ENCODE data around the gene SLC27A2. TPM values are rescaled to one million over a fixed set of nuclear protein-coding genes. Genes with fewer than 3 reads are reported as not detected.

SLC27A2 gene
- total RNA-seq, 4 donors from 2014 or later = 0.72 to 10.2 (median 5.9) TPM

- WGBS = 73% methylated on average over 4 of the region's 4 CpGs
- Histone ChIP-seq H3K4me1 (peaks cover 2% of the 10 kb centered on the region), H3K9me3 (no peaks in the 10 kb centered on the region), H3K36me3 (no peaks in the 10 kb centered on the region), H3K4me3 (no peak overlapping the region), H3K27ac (no peak overlapping the region), H3K27me3 (no peaks in the 10 kb centered on the region)
- no peak for DNase-seq (ENCODE audit: low spot score in 2 of 2)
- no peak for TF ChIP-seq CTCF (IDR thresholded peaks at IDR 0.05)
Measured at GRCh38 chr15:50262533-50262932, 80.5 kb downstream of the SLC27A2 start.

GRCh38 chr15:50265620-50266019, 83.6 kb downstream of the SLC27A2 start, which contains the start of gene HDC:
Gene HDC, minus strand, starts transcription at chr15:50265726. Its CDS starts 103 bp downstream, at chr15:50265623.
- H3K36me3 ChIP-seq = no peaks in the 10 kb centered on the region
- no peak within 1 kb of the TSS for H3K27ac ChIP-seq
- 76% methylated on average over 9 of the region's 9 CpGs for WGBS
- H3K4me1 ChIP-seq = no peaks in the 10 kb centered on the region
- H3K27me3 ChIP-seq = no peaks in the 10 kb centered on the region
- TF ChIP-seq POLR2A (IDR thresholded peaks at IDR 0.05) = no peak
- no peak for TF ChIP-seq POLR2AphosphoS5 (IDR thresholded peaks at IDR 0.05)
- no peak for TF ChIP-seq CTCF (IDR thresholded peaks at IDR 0.05)
- TF ChIP-seq EP300 (IDR thresholded peaks at IDR 0.05) = no peak
- H3K9me3 ChIP-seq = no peaks in the 10 kb centered on the region
- DNase-seq (ENCODE audit: low spot score in 2 of 2) = no peak
- H3K4me3 ChIP-seq = no peak within 1 kb of the TSS

GRCh38 chr15:50267577-50267976, 85.6 kb downstream of the SLC27A2 start:
- WGBS = 83% methylated on average over 2 of the region's 2 CpGs
- H3K27me3 ChIP-seq = no peaks in the 10 kb centered on the region

GRCh38 chr15:50275091-50275490, 93.1 kb downstream of the SLC27A2 start:
- H3K27me3 ChIP-seq = no peaks in the 10 kb centered on the region
- no peak overlapping the region for H3K27ac ChIP-seq
- no peak overlapping the region for H3K4me3 ChIP-seq
- WGBS = 56% methylated on average over 2 of the region's 2 CpGs
- no peak for DNase-seq (ENCODE audit: low spot score in 2 of 2)
- no peaks in the 10 kb centered on the region for H3K36me3 ChIP-seq
- H3K4me1 ChIP-seq = no peaks in the 10 kb centered on the region
- TF ChIP-seq POLR2A (IDR thresholded peaks at IDR 0.05) = no peak
- H3K9me3 ChIP-seq = no peaks in the 10 kb centered on the region

More at GRCh38 chr15:50267577-50267976, 85.6 kb downstream of the SLC27A2 start:
- Histone ChIP-seq H3K36me3 (no peaks in the 10 kb centered on the region), H3K4me1 (no peaks in the 10 kb centered on the region), H3K9me3 (no peaks in the 10 kb centered on the region), H3K27ac (no peak overlapping the region), H3K4me3 (no peak overlapping the region)
- DNase-seq (ENCODE audit: low spot score in 2 of 2) = no peak
- no peak for TF ChIP-seq POLR2A (IDR thresholded peaks at IDR 0.05)

GRCh38 chr15:50275908-50276307, 93.9 kb downstream of the SLC27A2 start:
- Histone ChIP-seq H3K27ac (no peak overlapping the region), H3K4me3 (no peak overlapping the region), H3K36me3 (no peaks in the 10 kb centered on the region), H3K9me3 (no peaks in the 10 kb centered on the region), H3K4me1 (no peaks in the 10 kb centered on the region), H3K27me3 (no peaks in the 10 kb centered on the region)
- 72% methylated on average over 3 of the region's 3 CpGs for WGBS
- TF ChIP-seq POLR2AphosphoS5 (IDR thresholded peaks at IDR 0.05) (no peak), CTCF (IDR thresholded peaks at IDR 0.05) (no peak), EP300 (IDR thresholded peaks at IDR 0.05) (no peak), POLR2A (IDR thresholded peaks at IDR 0.05) (no peak)
- no peak for DNase-seq (ENCODE audit: low spot score in 2 of 2)

GRCh38 chr15:50277370-50277769, 95.4 kb downstream of the SLC27A2 start:
- no peak for DNase-seq (ENCODE audit: low spot score in 2 of 2)
- no peaks in the 10 kb centered on the region for H3K27me3 ChIP-seq
- H3K4me3 ChIP-seq = no peak overlapping the region
- H3K4me1 ChIP-seq = no peaks in the 10 kb centered on the region
- no peak overlapping the region for H3K27ac ChIP-seq
- 85% methylated on average over 1 of the region's 1 CpG for WGBS
- TF ChIP-seq POLR2AphosphoS5 (IDR thresholded peaks at IDR 0.05) (no peak), EP300 (IDR thresholded peaks at IDR 0.05) (no peak), CTCF (IDR thresholded peaks at IDR 0.05) (no peak), POLR2A (IDR thresholded peaks at IDR 0.05) (no peak)
- H3K36me3 ChIP-seq = no peaks in the 10 kb centered on the region
- H3K9me3 ChIP-seq = no peaks in the 10 kb centered on the region
